Lower lobe of right lung (tissue), 2 donors: Measurements from ENCODE around the gene CLEC1B. TPM values are rescaled to one million over a fixed set of nuclear protein-coding genes. Genes with fewer than 3 reads are reported as not detected.
"Not testable (repeated sequence)": the region's sequence is repeated elsewhere in the genome, so short reads cannot be mapped to it uniquely, and the experiment has no call there.

Experiments used
- ATAC-seq, 2 donors: fragments of 200-7000 bp; cut with Tn5 transposase; one replicate each; pipeline ENCODE4 v1.9.1; 2020 to 2022; ENCODE audit warnings: mild to moderate bottlenecking in 2 of 2, moderate library complexity in 2 of 2
- DNase-seq: peaks from one replicate; pipeline ENCODE4 v3.0.0-alpha.2; 2020
- H3K27ac ChIP-seq: fragments of 200-600 bp; one replicate; pipeline ENCODE4 v1.8.0; 2022
- H3K27me3 ChIP-seq: fragments of 200-600 bp; one replicate; pipeline ENCODE4 v1.8.0; 2022; ENCODE audit warnings: low read depth
- H3K36me3 ChIP-seq: fragments of 200-600 bp; one replicate; pipeline ENCODE4 v1.8.0; 2022; ENCODE audit warnings: mild to moderate bottlenecking
- H3K4me1 ChIP-seq: fragments of 200-600 bp; one replicate; pipeline ENCODE4 v1.8.0; 2022
- H3K4me3 ChIP-seq: fragments of 200-600 bp; one replicate; pipeline ENCODE4 v1.8.0; 2022; ENCODE audit warnings: mild to moderate bottlenecking
- H3K9me3 ChIP-seq: fragments of 200-600 bp; one replicate; pipeline ENCODE4 v1.8.0; 2022
- CTCF ChIP-seq: fragments of 200-600 bp; IDR thresholded peaks from one replicate; pipeline ENCODE4 v1.8.0; 2022; ENCODE audit warnings: antibody characterized with exemption, mild to moderate bottlenecking
- intact Hi-C: fragments of 100-400 bp; cut with DNase I; formaldehyde crosslinking; loops from one replicate; pipeline ENCODE4 v1.11.0; 2022
- total RNA-seq: library from RNA; stranded (reverse); fragmentation: NEBNext Ultra II Directional; extraction: Animal tissue kit (Norgen Biotek cat#: 25700); gene quantifications from one replicate; pipeline ENCODE4 v1.2.1, GENCODE V29; 2021
- donor health status: DM: no; HTN: yes; CAD: no; lungs with severe emphysema.

The CLEC1B gene
- total RNA-seq, 1 donor from 2014 or later, result 0.95 TPM

DNA sequence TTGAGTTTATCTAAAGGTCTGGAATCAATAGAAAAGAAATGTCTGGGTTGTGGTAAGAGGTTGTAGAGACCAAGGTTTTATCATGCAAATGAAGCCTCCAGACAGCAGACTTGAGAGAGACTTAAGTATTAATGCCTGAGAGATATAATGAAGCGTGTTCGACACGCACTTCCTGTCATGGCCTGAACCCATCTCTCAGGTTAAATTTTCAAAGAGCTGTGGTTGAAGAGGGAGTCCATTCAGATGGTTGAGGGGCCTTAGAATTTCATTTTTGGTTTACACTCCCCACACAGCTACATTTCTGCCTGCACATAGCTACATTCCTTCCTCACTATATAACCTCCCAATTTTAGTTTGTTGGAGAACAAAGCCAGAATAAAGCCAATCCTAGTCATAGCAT lies 37.8 kb downstream of the CLEC1B start:
- TF ChIP-seq CTCF, result no peak
- Histone ChIP-seq H3K36me3 (no peaks in the 10 kb centered on the region), H3K27me3 (no peaks in the 10 kb centered on the region), H3K4me1 (peaks cover 3% of the 10 kb centered on the region), H3K4me3 (no peak overlapping the region), H3K27ac (peak overlapping the region; percentile 15), H3K9me3 (no peaks in the 10 kb centered on the region)
- intact Hi-C loops, result no loop called here
- DNase-seq, result no peak
- ATAC-seq, result no peak

DNA sequence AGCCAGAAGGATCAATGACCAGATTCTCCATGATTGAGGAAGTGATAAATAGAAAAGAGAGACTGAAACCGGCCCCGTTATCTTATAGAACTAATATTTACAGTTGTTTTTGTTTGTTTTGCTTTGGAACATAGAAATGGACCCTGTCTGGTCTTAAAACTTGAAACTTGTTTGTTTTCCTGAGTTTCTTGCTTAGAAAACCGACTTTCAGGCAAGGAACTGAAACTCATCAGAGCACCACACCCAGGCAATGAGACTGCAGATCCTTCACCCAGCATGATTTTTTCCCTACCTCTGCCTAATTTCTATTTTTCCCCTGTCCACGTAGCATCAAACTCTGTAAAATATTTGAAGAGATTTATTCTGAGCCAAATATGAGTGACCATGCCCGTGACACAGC lies 38.3 kb downstream of the CLEC1B start:
- Histone ChIP-seq H3K4me3 (no peak overlapping the region), H3K4me1 (peaks cover 3% of the 10 kb centered on the region), H3K27ac (peak overlapping the region; percentile 15), H3K36me3 (no peaks in the 10 kb centered on the region), H3K27me3 (no peaks in the 10 kb centered on the region), H3K9me3 (no peaks in the 10 kb centered on the region)
- no peak for ATAC-seq
- no peak for TF ChIP-seq CTCF
- no peak for DNase-seq
- intact Hi-C loops, result no loop called here

DNA sequence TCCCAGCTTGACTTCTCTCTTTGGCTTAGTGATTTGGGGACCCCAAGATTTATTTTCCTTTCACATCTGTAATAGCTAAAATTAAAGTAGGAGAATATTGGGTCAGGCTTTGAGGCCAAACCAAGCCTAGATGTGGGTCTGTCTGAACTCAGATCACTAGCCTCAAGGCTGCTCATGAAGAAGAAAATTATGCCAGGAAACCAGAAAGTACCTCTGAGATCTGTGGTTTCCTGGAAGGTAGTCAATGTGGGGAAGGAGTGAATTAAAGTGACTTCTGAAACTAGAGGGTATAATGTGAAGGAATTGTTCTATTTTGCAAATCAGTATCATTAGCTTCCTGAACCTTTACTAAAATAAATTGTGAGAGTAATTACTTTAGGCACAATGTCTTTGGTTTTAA lies 41.1 kb downstream of the CLEC1B start:
- intact Hi-C loops, result no loop called here
- Histone ChIP-seq H3K4me1 (no peaks in the 10 kb centered on the region), H3K9me3 (no peaks in the 10 kb centered on the region), H3K27me3 (no peaks in the 10 kb centered on the region), H3K36me3 (no peaks in the 10 kb centered on the region), H3K27ac (no peak overlapping the region), H3K4me3 (no peak overlapping the region)
- ATAC-seq, result no peak
- DNase-seq, result no peak
- no peak for TF ChIP-seq CTCF

GRCh38 chr12:9952954-9953729 lies 45.8 kb downstream of the CLEC1B start:
- H3K27ac ChIP-seq, H3K36me3 ChIP-seq, H3K9me3 ChIP-seq, ATAC-seq, intact Hi-C loops, DNase-seq, H3K4me1 ChIP-seq, H3K27me3 ChIP-seq, H3K4me3 ChIP-seq: not testable (repeated sequence)

- intact Hi-C loops, result no loop called here
- Histone ChIP-seq H3K4me1 (peaks cover 8% of the 10 kb centered on the region), H3K4me3 (no peak overlapping the region), H3K27ac (no peak overlapping the region), H3K36me3 (no peaks in the 10 kb centered on the region), H3K27me3 (no peaks in the 10 kb centered on the region), H3K9me3 (no peaks in the 10 kb centered on the region)
- DNase-seq (no peak), ATAC-seq (no peak)
- no peak for TF ChIP-seq CTCF
These were observed 47.8 kb downstream of the CLEC1B start for GRCh38 chr12:9951026-9951675.

GRCh38 chr12:9948606-9949296 lies 50.2 kb downstream of the CLEC1B start:
- intact Hi-C loops, result no loop called here
- DNase-seq (no peak), ATAC-seq (peak in 1 of 2 donors; percentile 62)
- no peak overlapping the region for H3K4me3 ChIP-seq
- H3K36me3 ChIP-seq, result no peaks in the 10 kb centered on the region
- H3K27me3 ChIP-seq, result peaks cover 3% of the 10 kb centered on the region
- TF ChIP-seq CTCF, result no peak
- peaks cover 8% of the 10 kb centered on the region for H3K4me1 ChIP-seq
- H3K9me3 ChIP-seq, result no peaks in the 10 kb centered on the region
- H3K27ac ChIP-seq, result peak overlapping the region; percentile 10
